K562 (cell line): ENCODE results near the gene RNF20. TPM values are rescaled to one million over a fixed set of nuclear protein-coding genes. Genes with fewer than 3 reads are reported as not detected.

Source experiments
- ATAC-seq: fragments of 200-7000 bp; cut with Tn5 transposase; 3 replicates; pipeline ENCODE4 v1.9.1; 2020; ENCODE audit warnings: moderate library complexity
- BruUV-seq: library from RNA; stranded (reverse); fragments of 400-500 nt; replicated peaks from 2 replicates; lab custom pipeline; 2021; lab: Mats Ljungman, UMichigan
- CTCF ChIA-PET: fragments of 300-600 bp; formaldehyde crosslinking; extraction: SDS; loops from one replicate; lab custom pipeline; 2021; ENCODE audit warnings: low intra/inter-chr PET ratio; lab: Yijun Ruan, JAX
- POLR2A ChIA-PET: fragments of 300-600, 350-650 bp; sonication (Branson Sonifier 250); formaldehyde crosslinking; extraction: SDS; loops from one replicate; lab custom pipeline; 2021; ENCODE audit warnings: antibody characterized with exemption, inconsistent platforms; lab: Yijun Ruan, JAX
- DNase-seq, 4 experiments: peaks; one replicate each; pipeline versions ENCODE4 v3.0.0 to v3.0.0-alpha.2; 2011 to 2018; ENCODE audit warnings: low spot score in 3 of 4, mixed read lengths in 3 of 4; ENCODE audit errors: extremely low read depth in 1 of 4
- FAIRE-seq: peaks from 2 replicates; lab custom pipeline; 2011; peaks lifted over from hg19 to GRCh38; lab: Jason Lieb, UNC
- H2AFZ ChIP-seq: 2 replicates; pipeline ENCODE4 v1.6.0; 2011; ENCODE audit warnings: low read depth, low read length, control low read depth, inconsistent platforms
- H3K27ac ChIP-seq: fragments of 200-600 bp; 3 replicates; pipeline ENCODE4 v1.8.0; 2011; ENCODE audit warnings: low read depth, mild to moderate bottlenecking, control low read depth, inconsistent platforms, low read length, moderate library complexity, mixed read lengths; ENCODE audit errors: extremely low read depth
- H3K27me3 ChIP-seq, 2 experiments: fragments of 300-600 bp in 1 of 2; 2 replicates in 1 of 2; 3 replicates in 1 of 2; pipeline versions ENCODE4 v1.6.0 to v1.8.0; 2011; ENCODE audit warnings: inconsistent platforms in 2 of 2, low read length in 2 of 2, mild to moderate bottlenecking in 1 of 2, mixed read lengths in 1 of 2, moderate library complexity in 1 of 2; ENCODE audit not compliant: control insufficient read depth in 2 of 2, insufficient read depth in 2 of 2
- H3K36me3 ChIP-seq: fragments of 300-600 bp; 3 replicates; pipeline ENCODE4 v1.8.0; 2011; ENCODE audit warnings: mild to moderate bottlenecking, low read length, inconsistent platforms; ENCODE audit not compliant: control insufficient read depth, insufficient read depth
- H3K4me1 ChIP-seq, 2 experiments: fragments of 200-600 bp in 1 of 2; replicated peaks in 1 of 2; 2 replicates in 1 of 2; 3 replicates in 1 of 2; pipeline versions ENCODE4 v1.5.1 to v1.8.0; 2011; ENCODE audit warnings: inconsistent platforms in 2 of 2, low read length in 2 of 2, mild to moderate bottlenecking in 1 of 2, mixed read lengths in 1 of 2, moderate library complexity in 1 of 2; ENCODE audit not compliant: control insufficient read depth in 2 of 2, insufficient read depth in 2 of 2
- H3K4me2 ChIP-seq: 2 replicates; pipeline ENCODE4 v1.6.1; 2011; ENCODE audit warnings: low read length, control low read depth, inconsistent platforms, mixed read lengths; ENCODE audit not compliant: insufficient read depth
- H3K4me3 ChIP-seq: fragments of 200-600 bp; sonication (generic), shearing (Covaris generic); 2 replicates; pipeline ENCODE4 v1.5.1; 2016; ENCODE audit warnings: control low read depth, inconsistent platforms
- H3K79me2 ChIP-seq: fragments of 200-600 bp; 3 replicates; pipeline ENCODE4 v1.8.0; 2011; ENCODE audit warnings: low read length, inconsistent platforms; ENCODE audit not compliant: control insufficient read depth, insufficient read depth
- H3K9ac ChIP-seq, 2 experiments: 2 replicates each; pipeline versions ENCODE4 v1.6.0 to v1.6.1; 2011; ENCODE audit warnings: low read depth in 2 of 2, low read length in 2 of 2, control low read depth in 1 of 2, inconsistent platforms in 1 of 2, mild to moderate bottlenecking in 1 of 2, mixed read lengths in 1 of 2; ENCODE audit not compliant: insufficient read depth in 1 of 2
- H3K9me1 ChIP-seq: one replicate; pipeline ENCODE4 v1.6.0; 2011; ENCODE audit warnings: inconsistent platforms, mild to moderate bottlenecking, low read length, moderate library complexity; ENCODE audit not compliant: control insufficient read depth, insufficient read depth
- H3K9me3 ChIP-seq: replicated peaks from 2 replicates; pipeline ENCODE4 v1.5.1; 2011; ENCODE audit warnings: low read depth, low read length, inconsistent platforms; ENCODE audit not compliant: control insufficient read depth, insufficient read depth
- H4K20me1 ChIP-seq: replicated peaks from 2 replicates; pipeline ENCODE4 v1.6.1; 2011; ENCODE audit warnings: low read length, inconsistent platforms, mixed read lengths; ENCODE audit not compliant: control insufficient read depth, insufficient read depth
- CSDE1 ChIP-seq, 2 experiments: fragments of 450-650 bp; IDR thresholded peaks; 2 replicates each; pipeline ENCODE4 v1.6.1; 2016; ENCODE audit warnings: mild to moderate bottlenecking in 1 of 2
- NFRKB ChIP-seq: fragments of 450-650 bp; IDR thresholded peaks from 2 replicates; pipeline ENCODE4 v1.6.1; 2016; ENCODE audit warnings: low read depth
- NONO ChIP-seq, 2 experiments: fragments of 200-400 bp in 1 of 2; fragments of 450-650 bp in 1 of 2; formaldehyde crosslinking in 1 of 2; IDR thresholded peaks; 2 replicates each; pipeline ENCODE4 v1.6.1; 2017; ENCODE audit warnings: low read depth in 2 of 2, mild to moderate bottlenecking in 2 of 2, moderate library complexity in 2 of 2, low read length in 1 of 2
- SMAD1 ChIP-seq: fragments of 150-350 bp; IDR thresholded peaks from 2 replicates; pipeline ENCODE4 v1.6.1; 2014; ENCODE audit warnings: low read length, low read depth; ENCODE audit not compliant: partially characterized antibody
- ZNF165 ChIP-seq: fragments of 250-450 bp; sonication (Bioruptor Pico); IDR thresholded peaks from 2 replicates; pipeline ENCODE4 v1.4.0; 2020; ENCODE audit warnings: borderline replicate concordance
- WGBS: fragments of 100-300 bp; shearing (Covaris generic); methylation state at CpG from one replicate; pipeline ENCODE4 v1.1.6; 2016; ENCODE audit warnings: low coverage, mixed read lengths; ENCODE audit not compliant: insufficient coverage; ENCODE audit errors: missing lambda C conversion rate; 5-methylcytosine and 5-hydroxymethylcytosine counted together
- in situ Hi-C: fragments of 300-500 bp; cut with MboI; formaldehyde crosslinking; loops from 4 replicates; pipeline ENCODE4 v1.15.0; 2018; ENCODE audit warnings: inconsistent platforms, mixed read lengths
- intact Hi-C: fragments of 100-400 bp; cut with micrococcal nuclease; formaldehyde crosslinking; loops from 2 replicates; pipeline ENCODE4 v1.14.2; 2022
- polyA plus RNA-seq, 8 experiments: library from polyadenylated mRNA; depleted of rRNA in 4 of 8; stranded (reverse) in 5 of 8; unstranded in 3 of 8; fragments of >200 nt; fragmentation: Nextera tagmentation in 2 of 8; fragmentation: Illumina TruSeq in 1 of 8; extraction: Ambion mirVana in 2 of 8; extraction: Trizol in 1 of 8; gene quantifications; 2 replicates each; pipeline versions ENCODE4 v1.2.1 to v1.2.3, GENCODE V29; 2011 to 2014; ENCODE audit warnings: inconsistent platforms in 1 of 8, missing spikeins in 1 of 8
- total RNA-seq, 7 experiments: library from RNA; depleted of rRNA in 6 of 7; stranded (reverse); fragments of >200 nt in 6 of 7; fragmentation: Illumina TruSeq in 2 of 7; extraction: Trizol in 2 of 7; gene quantifications; 2 replicates each; pipeline versions ENCODE4 v1.2.1 to v1.2.3, GENCODE V29; 2011 to 2021; ENCODE audit warnings: low replicate concordance in 1 of 7

The RNF20 gene
- total and polyA plus RNA-seq, 9 of the 15 experiments (the other 6 are each of a cell fraction or from before 2014, with no cell fraction given), result 5.5 to 25.0 (median 22.1) TPM

DNA sequence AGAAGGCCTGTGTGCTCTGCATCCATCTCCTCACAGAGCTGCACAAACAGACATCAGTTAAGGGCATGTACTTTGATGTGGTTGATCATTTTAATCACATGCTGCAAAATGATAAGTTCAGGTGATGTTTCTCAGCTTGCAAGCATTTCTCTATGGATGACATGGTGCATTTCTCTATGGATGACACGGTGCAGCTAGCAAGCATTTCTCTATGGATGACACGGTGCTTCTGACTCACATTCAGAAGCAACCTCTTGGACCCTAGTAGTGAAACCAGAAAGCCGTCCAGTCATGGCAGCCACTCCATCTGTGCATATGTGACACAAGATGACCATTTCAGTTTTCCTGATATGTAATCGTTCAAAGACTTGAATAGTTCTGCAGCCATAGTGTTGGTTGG lies 24.1 kb upstream of the RNF20 start:
- Histone ChIP-seq H3K79me2 (no peaks in the 10 kb centered on the region), H3K36me3 (no peaks in the 10 kb centered on the region), H3K9me1 (no peaks in the 10 kb centered on the region), H3K4me3 (no peak overlapping the region), H2AFZ (no peak overlapping the region), H3K27me3 (peaks cover 0 to 4% of the 10 kb centered on the region in 2 experiments; a peak in 1 of 5 replicates), H3K27ac (no peak overlapping the region)
- intact Hi-C loops (no loop called here), in situ Hi-C loops (no loop called here)
- BruUV-seq, result no TSS peak
- no peak for DNase-seq
- no peak for FAIRE-seq
- no peak for TF ChIP-seq CSDE1 (IDR thresholded peaks at IDR 0.05)
- no peak for TF ChIP-seq NFRKB
- no peak for TF ChIP-seq NONO (IDR thresholded peaks at IDR 0.05; ENCODE audit: low read depth in 2 of 2, low read length in 1 of 2)
- TF ChIP-seq, all 486 proteins: peak for 0
- Histone ChIP-seq H3K4me1 (no peaks in the 10 kb centered on the region), H4K20me1 (no peaks in the 10 kb centered on the region), H3K9ac (no peak overlapping the region), H3K9me3 (no peaks in the 10 kb centered on the region), H3K4me2 (no peak overlapping the region)
- WGBS, result 0% methylated on average over 4 of the region's 4 CpGs
- ChIA-PET POLR2A (interaction anchor here (0.6 kb wide), 1 partner anchor 123 kb away, joined by 3 read pairs; no protein-coding TSS in a partner anchor), CTCF (no interaction called here)
- ATAC-seq, result no peak

DNA sequence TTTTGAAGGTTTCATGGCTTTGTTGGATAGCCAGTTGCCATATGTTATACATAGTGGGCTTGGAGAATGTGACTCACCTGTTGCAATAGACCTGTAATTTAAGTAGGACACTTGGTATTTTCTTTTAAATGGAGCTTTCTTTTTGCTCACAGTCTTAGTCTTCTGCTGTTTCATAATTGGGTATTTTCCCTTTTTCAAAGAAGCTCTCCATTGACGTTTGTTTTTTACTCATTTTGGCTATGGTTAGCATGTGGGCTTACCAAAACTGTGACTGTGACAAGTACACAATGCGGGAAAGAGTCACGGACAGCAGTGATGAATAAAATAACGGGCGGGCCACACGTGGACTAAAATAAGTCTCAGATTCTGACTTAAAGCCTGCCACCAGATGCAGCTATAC lies 23.2 kb upstream of the RNF20 start:
- Histone ChIP-seq H3K9ac (no peak overlapping the region), H3K27me3 (peaks cover 0 to 4% of the 10 kb centered on the region in 2 experiments; a peak in 1 of 5 replicates), H3K4me1 (no peaks in the 10 kb centered on the region), H3K79me2 (no peaks in the 10 kb centered on the region), H3K4me2 (no peak overlapping the region), H3K9me1 (no peaks in the 10 kb centered on the region), H3K27ac (no peak overlapping the region), H2AFZ (no peak overlapping the region), H3K9me3 (no peaks in the 10 kb centered on the region), H3K4me3 (no peak overlapping the region), H4K20me1 (no peaks in the 10 kb centered on the region), H3K36me3 (no peaks in the 10 kb centered on the region)
- no peak for ATAC-seq
- no peak for DNase-seq
- TF ChIP-seq SMAD1, result no peak
- no peak for TF ChIP-seq ZNF165 (CRISPR knock-in tag)
- intact Hi-C loops (no loop called here), in situ Hi-C loops (no loop called here)
- ChIA-PET POLR2A (interaction anchor here (0.9 kb wide), 1 partner anchor 9 kb away, joined by 3 read pairs; no protein-coding TSS in a partner anchor), CTCF (no interaction called here)
- BruUV-seq, result no TSS peak
- WGBS, result 8% methylated on average over 6 of the region's 6 CpGs
- no peak for FAIRE-seq
